GM13976 (cell line): Measurements from ENCODE around the gene LBH.

Experiments used
- DNase-seq: peaks from one replicate; pipeline ENCODE4 v3.0.0; 2012; ENCODE audit warnings: low spot score
- in situ Hi-C: fragments of 300-500 bp; cut with MboI; formaldehyde crosslinking; loops from one replicate; pipeline ENCODE4 v1.12.0; 2022; ENCODE audit warnings: low sequenced_read_pairs, mixed read lengths, inconsistent platforms; ENCODE audit not compliant: unreplicated experiment
- TF ChIP-seq, protein P1 (sequence below): IDR thresholded peaks from 2 replicates; pipeline ENCODE4 v1.5.1; 2012; ENCODE audit warnings: borderline replicate concordance, mild to moderate bottlenecking; ENCODE audit not compliant: insufficient read depth; ENCODE audit errors: extremely low read depth, missing control alignments, control extremely low read depth

The LBH gene

DNA sequence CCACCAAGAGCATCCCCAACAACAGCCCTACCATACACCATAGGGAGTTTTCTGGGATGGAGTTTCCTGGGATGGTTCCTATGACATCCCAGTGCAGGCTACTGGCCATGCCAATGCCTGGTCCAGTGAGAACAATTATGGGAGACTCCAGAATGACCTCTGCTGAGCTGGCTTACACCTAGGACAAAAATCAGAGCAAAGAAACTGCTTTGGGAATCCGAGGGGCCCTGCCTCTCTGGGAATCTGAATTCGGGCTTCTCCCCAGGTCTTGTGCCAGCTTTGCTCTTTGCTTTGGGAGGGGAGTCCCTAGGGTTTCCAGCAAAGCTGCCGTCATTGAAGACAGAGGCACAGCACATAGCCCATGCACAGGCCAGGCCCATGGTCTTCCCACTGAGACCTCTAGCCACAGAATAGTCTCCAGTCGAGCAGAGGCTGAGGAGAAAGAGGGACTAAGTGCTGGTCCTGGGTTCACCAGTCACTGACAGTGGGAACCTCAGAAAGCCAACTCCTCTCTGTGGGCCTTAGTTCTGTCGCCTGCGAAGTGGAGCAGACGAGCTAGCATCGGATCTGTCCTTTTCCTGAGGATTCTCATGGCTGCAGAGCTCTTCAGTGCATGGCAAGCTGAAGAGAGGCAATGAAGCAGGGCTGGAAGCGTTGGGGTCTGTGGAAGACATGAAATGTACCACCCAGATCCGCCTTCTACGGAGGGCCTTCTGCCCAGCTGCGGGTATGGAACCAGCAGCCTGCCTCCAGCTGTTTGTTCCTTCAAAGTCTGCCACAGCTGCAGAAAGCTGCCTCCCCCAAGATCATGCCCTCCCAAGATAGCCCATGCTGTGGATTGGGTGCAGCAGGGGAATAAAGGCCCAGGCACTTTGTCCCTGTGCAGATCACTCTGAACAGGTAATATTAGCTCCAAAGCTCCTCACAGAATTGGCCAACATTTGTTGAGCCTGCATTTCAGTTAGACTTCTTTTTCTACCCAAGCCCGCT lies 11.2 kb upstream of the LBH start:
- in situ Hi-C loops: no loop called here
- no peak for DNase-seq

DNA sequence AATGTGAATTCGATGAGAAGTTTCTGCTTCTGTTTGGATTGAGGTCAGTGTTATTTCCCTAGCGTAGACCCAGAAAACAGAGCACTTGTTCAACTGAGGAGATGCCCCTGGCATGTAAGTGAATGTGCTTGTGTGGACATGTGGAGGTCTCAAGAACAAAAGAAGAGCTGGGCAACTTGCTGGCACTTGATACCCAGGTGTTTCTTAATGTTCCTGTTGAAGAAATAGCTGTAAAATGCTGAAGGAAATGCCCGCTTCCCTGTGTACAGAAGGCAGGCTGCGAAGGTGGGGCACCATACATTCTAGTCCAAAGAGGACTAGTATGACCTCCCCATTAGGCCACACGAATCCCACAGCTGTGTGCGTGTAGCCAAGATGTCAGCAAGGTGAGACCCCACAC lies 9.8 kb upstream of the LBH start:
- in situ Hi-C loops: no loop called here
- TF ChIP-seq, protein P1, sequence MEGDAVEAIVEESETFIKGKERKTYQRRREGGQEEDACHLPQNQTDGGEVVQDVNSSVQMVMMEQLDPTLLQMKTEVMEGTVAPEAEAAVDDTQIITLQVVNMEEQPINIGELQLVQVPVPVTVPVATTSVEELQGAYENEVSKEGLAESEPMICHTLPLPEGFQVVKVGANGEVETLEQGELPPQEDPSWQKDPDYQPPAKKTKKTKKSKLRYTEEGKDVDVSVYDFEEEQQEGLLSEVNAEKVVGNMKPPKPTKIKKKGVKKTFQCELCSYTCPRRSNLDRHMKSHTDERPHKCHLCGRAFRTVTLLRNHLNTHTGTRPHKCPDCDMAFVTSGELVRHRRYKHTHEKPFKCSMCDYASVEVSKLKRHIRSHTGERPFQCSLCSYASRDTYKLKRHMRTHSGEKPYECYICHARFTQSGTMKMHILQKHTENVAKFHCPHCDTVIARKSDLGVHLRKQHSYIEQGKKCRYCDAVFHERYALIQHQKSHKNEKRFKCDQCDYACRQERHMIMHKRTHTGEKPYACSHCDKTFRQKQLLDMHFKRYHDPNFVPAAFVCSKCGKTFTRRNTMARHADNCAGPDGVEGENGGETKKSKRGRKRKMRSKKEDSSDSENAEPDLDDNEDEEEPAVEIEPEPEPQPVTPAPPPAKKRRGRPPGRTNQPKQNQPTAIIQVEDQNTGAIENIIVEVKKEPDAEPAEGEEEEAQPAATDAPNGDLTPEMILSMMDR: no peak
- no peak for DNase-seq

More for the DNA sequence above, 11.2 kb upstream of the LBH start:
- TF ChIP-seq, protein P1: no peak

GRCh38 chr2:30222031-30222430 lies 9.3 kb upstream of the LBH start:
- no peak for DNase-seq
- TF ChIP-seq, protein P1: no peak
- in situ Hi-C loops: no loop called here

DNA sequence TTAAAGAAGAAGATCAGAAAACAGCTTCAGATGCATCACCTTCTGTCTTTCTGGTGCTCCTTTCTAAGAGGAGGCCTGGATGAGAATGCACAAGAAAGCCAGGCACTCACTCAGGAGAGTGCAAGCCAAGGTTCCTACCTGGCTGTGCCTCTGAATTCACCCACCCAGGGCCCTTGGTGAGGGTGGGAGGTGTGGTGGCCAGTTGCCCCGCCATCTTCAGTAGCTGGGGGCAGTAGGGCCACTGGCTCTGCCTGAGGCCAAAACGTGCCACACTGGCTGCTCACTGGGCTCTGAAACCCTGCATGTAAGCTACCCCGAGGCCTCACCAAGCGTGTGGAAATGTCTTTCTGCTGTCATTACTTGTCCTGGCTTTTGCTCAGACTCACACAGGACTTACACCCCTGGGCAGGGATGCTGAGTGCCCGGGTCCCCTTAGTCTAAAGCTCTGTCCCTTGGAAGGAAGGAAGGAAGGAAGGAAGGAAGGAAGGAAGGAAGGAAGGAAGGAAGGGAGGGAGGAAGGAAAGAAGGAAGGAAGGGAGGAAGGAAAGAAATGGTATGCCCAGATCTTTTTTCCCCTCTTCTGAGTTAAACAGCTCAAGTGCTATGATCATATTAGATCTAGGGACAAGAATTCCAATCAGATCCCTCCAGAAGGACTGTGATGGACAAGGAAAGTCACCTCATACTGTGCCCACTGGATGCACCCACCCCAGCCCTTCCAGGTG lies 8.5 kb upstream of the LBH start:
- in situ Hi-C loops: no loop called here
- TF ChIP-seq, protein P1: no peak
- no peak for DNase-seq

DNA sequence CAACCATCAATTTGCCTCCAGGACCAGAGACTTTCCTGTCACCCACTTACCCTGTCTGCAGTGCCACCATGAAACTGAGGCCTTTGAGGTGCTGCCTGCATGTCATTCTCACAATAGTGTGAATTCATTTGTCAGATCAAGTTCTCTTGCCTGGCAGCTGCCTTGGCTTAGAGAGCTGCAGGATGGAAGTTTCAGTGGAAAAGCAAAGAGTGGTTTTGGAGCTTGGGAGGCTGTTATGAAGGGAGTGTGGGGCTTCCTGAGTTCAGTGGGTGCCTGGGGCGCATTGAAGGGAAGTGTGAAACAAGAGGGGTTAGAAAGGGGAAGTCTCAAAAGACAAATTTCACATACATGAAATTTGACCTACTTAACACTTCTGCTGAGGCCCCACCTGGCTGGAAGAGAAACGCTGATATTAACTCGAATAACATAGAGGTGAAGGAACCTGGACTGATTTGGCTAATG lies 7.9 kb upstream of the LBH start:
- in situ Hi-C loops: no loop called here
- peak; percentile 54 for DNase-seq
- TF ChIP-seq, protein P1: no peak

DNA sequence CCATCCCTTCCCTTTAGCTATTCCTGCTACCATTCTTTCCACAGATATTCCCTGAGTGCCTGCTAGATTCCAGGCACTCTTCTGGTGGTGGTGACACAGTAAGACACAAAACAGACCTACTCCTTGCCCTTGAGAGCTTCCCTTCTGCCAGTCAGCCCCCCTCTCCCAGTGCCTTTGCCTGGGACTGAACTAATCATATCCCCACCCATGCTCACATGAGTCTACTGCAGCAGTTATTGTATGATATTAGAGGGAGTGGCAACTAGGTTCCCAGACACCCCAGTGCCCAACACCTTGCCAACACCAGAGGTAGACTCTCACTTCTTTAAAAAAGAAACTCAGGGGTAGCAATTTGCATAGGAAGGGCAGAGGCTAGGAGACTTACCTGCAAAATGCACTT lies 7.2 kb upstream of the LBH start:
- in situ Hi-C loops: no loop called here
- no peak for DNase-seq
- TF ChIP-seq, protein P1: no peak
